ENCODE results near the gene SLC29A4. TPM values are rescaled to one million over a fixed set of nuclear protein-coding genes. Genes with fewer than 3 reads are reported as not detected.
"Not testable (repeated sequence)": the region's sequence is repeated elsewhere in the genome, so short reads cannot be mapped to it uniquely, and the experiment has no call there.

The SLC29A4 gene
- total RNA-seq, 1 donor, result 1.1 TPM

DNA sequence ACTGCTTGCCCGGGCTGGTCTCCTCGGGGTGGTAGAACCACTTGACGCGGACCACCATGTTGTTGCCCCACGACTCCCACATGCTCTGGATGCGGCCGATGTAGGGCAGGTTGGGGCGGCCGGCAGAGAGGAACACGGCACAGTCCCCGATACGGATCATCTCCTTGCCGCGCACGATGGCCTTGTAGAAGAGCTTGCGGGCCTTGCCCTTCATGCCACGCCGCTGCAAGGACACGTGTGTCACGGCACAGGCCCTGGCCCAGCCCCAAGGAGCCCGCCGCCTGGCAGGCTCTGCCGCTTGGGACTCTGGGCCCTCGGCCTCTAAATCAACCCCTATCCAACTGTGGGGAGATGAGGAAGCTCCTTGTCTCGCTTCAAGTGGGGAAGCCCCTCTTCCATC lies 26.4 kb downstream of the SLC29A4 start:
- DNase-seq (ENCODE audit: insufficient read length, low spot score, missing footprints), result no peak
- Histone ChIP-seq H3K27ac (ENCODE audit: low read depth, low read length) (no peak overlapping the region), H3K4me3 (ENCODE audit: insufficient read depth, low read length) (no peak overlapping the region), H3K4me2 (ENCODE audit: insufficient read depth, low read length) (no peak overlapping the region), H3K4me1 (ENCODE audit: insufficient read depth, low read length) (no peaks in the 10 kb centered on the region), H3K9me3 (ENCODE audit: low read depth, low read length) (no peaks in the 10 kb centered on the region), H4K20me1 (ENCODE audit: insufficient read depth, low read length) (peaks cover 6% of the 10 kb centered on the region), H3K36me3 (ENCODE audit: insufficient read depth, low read length) (peaks cover 22% of the 10 kb centered on the region), H3K27me3 (ENCODE audit: insufficient read depth, low read length) (no peaks in the 10 kb centered on the region), H3K79me2 (ENCODE audit: insufficient read depth, low read length) (peaks cover 3% of the 10 kb centered on the region), H2AFZ (ENCODE audit: low read length) (no peak overlapping the region)
- TF ChIP-seq, protein P1, sequence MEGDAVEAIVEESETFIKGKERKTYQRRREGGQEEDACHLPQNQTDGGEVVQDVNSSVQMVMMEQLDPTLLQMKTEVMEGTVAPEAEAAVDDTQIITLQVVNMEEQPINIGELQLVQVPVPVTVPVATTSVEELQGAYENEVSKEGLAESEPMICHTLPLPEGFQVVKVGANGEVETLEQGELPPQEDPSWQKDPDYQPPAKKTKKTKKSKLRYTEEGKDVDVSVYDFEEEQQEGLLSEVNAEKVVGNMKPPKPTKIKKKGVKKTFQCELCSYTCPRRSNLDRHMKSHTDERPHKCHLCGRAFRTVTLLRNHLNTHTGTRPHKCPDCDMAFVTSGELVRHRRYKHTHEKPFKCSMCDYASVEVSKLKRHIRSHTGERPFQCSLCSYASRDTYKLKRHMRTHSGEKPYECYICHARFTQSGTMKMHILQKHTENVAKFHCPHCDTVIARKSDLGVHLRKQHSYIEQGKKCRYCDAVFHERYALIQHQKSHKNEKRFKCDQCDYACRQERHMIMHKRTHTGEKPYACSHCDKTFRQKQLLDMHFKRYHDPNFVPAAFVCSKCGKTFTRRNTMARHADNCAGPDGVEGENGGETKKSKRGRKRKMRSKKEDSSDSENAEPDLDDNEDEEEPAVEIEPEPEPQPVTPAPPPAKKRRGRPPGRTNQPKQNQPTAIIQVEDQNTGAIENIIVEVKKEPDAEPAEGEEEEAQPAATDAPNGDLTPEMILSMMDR (IDR thresholded peaks at IDR 0.05; ENCODE audit: extremely low read depth, low read depth, low read length), result no peak

DNA sequence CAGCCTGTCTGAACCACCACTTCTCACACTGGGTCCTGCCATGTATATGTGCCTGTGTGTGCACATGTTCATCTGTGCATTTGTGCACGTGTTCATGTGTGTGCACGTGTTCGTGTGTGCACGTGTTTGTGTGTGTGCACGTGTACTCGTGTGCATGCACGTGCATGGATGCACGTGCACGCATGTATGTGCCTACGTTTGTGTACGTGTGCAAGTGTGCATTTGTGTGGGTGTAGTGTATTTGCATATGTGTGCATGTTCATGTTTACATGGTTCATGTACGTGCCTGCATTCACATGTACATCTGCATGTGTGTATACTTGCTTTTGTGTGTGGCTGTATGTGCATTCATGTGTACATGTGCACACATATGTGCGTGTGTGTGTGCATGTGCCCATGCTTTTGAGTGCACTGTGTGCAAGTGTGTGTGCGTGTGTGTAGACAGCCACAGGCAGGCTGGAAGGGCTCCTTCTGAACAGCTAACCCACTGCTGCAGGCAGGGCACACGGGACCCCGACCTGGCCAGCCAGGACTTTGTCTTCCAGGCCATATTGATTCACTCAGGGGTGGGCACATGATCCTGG lies 28.2 kb downstream of the SLC29A4 start:
- no peaks in the 10 kb centered on the region for H3K9me3 ChIP-seq (ENCODE audit: low read depth, low read length)
- no peak for DNase-seq (ENCODE audit: insufficient read length, low spot score, missing footprints)
- no peaks in the 10 kb centered on the region for H3K4me1 ChIP-seq (ENCODE audit: insufficient read depth, low read length)
- H3K27me3 ChIP-seq (ENCODE audit: insufficient read depth, low read length), result no peaks in the 10 kb centered on the region
- no peak overlapping the region for H3K27ac ChIP-seq (ENCODE audit: low read depth, low read length)
- H2AFZ ChIP-seq (ENCODE audit: low read length), result no peak overlapping the region
- H4K20me1 ChIP-seq (ENCODE audit: insufficient read depth, low read length), result peaks cover 6% of the 10 kb centered on the region
- no peak overlapping the region for H3K4me3 ChIP-seq (ENCODE audit: insufficient read depth, low read length)
- H3K79me2 ChIP-seq (ENCODE audit: insufficient read depth, low read length), result peaks cover 3% of the 10 kb centered on the region
- H3K4me2 ChIP-seq (ENCODE audit: insufficient read depth, low read length), result no peak overlapping the region
- TF ChIP-seq, protein P1 (IDR thresholded peaks at IDR 0.05; ENCODE audit: extremely low read depth, low read depth, low read length), result no peak
- H3K36me3 ChIP-seq (ENCODE audit: insufficient read depth, low read length), result peaks cover 27% of the 10 kb centered on the region

DNA sequence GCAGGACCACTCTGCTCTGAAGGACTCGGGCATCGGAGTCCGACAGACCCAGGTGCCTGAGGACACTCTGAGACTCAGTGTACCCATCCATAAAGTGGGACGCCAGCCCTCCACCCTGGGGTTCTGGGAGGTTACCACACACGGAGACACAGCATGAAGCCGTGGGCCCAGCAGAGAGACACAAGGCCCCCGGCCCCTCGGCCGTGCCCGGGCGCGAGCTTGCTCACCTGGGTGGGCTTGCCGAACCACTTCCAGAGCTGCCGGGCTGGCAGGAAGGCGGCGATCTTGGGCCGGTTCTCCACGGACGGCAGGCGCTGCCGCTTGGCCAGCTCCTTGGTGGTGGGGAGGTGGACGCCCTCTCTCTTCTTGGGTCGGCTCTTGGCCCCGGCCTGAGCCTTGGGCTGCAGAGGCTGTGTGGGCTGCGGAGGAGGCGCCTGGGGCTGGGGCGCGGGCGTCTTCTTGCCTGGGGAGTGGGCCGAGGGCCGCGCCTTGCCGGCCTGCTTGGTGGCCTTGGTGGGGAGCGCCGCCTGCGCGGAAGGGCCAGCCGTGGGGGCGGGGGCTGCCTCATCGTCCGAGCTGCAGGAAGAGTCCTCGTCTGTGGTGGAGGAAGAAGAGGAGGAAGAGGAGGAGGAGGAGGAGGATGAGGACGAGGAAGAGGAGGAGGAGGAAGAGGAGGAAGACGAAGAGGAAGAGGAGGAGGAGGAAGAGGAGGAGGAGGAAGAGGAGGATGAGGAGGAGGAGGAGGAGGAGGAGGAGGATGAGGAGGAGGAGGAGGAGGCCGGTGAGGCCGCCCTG lies 29.7 kb downstream of the SLC29A4 start:
- H3K4me2 ChIP-seq (ENCODE audit: insufficient read depth, low read length); H3K9me3 ChIP-seq (ENCODE audit: low read depth, low read length); H2AFZ ChIP-seq (ENCODE audit: low read length); H3K4me1 ChIP-seq (ENCODE audit: insufficient read depth, low read length); H3K79me2 ChIP-seq (ENCODE audit: insufficient read depth, low read length); DNase-seq (ENCODE audit: insufficient read length, low spot score, missing footprints); H3K4me3 ChIP-seq (ENCODE audit: insufficient read depth, low read length); H3K27me3 ChIP-seq (ENCODE audit: insufficient read depth, low read length); H4K20me1 ChIP-seq (ENCODE audit: insufficient read depth, low read length); H3K27ac ChIP-seq (ENCODE audit: low read depth, low read length): not testable (repeated sequence)
- peaks cover 28% of the 10 kb centered on the region for H3K36me3 ChIP-seq (ENCODE audit: insufficient read depth, low read length)

DNA sequence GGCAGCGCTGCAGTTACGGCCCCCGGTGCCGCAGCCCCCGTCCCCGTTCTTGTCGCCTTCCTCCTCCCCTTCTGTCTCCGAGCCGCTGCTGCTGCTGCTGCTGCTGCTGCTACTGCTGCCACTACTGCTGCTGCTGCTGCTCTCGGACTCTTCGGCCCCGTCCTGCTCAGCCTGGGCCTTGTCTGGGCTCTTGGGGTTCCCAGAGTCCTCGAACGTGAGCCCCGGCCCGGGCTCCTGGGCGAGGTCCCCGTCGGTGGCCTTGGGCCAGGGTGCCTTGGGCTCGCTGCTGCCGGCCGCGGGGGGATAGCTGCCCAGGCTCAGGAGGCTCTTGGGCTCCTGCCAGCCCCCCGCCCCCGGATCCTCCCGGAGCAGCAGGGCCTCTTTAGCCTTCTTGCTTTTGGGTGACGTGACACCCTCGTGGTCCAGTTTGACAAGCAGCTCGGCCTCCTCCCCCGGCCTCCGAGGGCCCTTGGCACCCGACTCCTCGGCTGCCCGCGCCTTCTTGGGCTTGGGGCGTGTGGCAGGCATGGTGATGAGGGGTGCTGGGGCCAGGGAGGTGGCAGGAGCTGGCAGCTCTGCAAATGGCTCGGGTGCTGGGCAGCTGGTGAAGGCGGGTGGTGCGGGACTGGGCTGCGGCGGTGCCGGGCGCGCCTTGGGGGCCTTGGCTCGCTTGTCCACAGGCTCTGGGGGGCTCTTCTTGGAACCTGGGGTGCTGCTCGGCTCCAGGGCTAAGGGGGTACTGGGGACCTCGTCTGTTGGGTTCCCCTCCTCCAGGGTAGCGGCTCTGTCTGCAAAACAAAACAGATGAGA lies 30.5 kb downstream of the SLC29A4 start:
- not testable (repeated sequence) for H3K4me1 ChIP-seq (ENCODE audit: insufficient read depth, low read length); DNase-seq (ENCODE audit: insufficient read length, low spot score, missing footprints); H4K20me1 ChIP-seq (ENCODE audit: insufficient read depth, low read length); H3K79me2 ChIP-seq (ENCODE audit: insufficient read depth, low read length); H3K27me3 ChIP-seq (ENCODE audit: insufficient read depth, low read length); H3K9me3 ChIP-seq (ENCODE audit: low read depth, low read length); H3K27ac ChIP-seq (ENCODE audit: low read depth, low read length); H3K4me2 ChIP-seq (ENCODE audit: insufficient read depth, low read length); H2AFZ ChIP-seq (ENCODE audit: low read length); H3K4me3 ChIP-seq (ENCODE audit: insufficient read depth, low read length)
- H3K36me3 ChIP-seq (ENCODE audit: insufficient read depth, low read length), result peaks cover 25% of the 10 kb centered on the region

All from osteoblast (primary cell).